Neural cell (in vitro differentiated cells): ENCODE data around the gene STIM1. TPM values are rescaled to one million over a fixed set of nuclear protein-coding genes. Genes with fewer than 3 reads are reported as not detected.

ENCODE experiments used
- H2AFZ ChIP-seq: fragments of 200-600, 300-800 bp; sonication (generic), shearing (Covaris generic); 2 replicates; pipeline ENCODE4 v1.6.0; 2014; ENCODE audit warnings: low read depth, mild to moderate bottlenecking, antibody characterized with exemption, low read length, moderate library complexity
- H3F3A ChIP-seq: fragments of 200-600 bp; shearing (Covaris generic); 2 replicates; pipeline ENCODE4 v1.6.1; 2016; ENCODE audit warnings: mild to moderate bottlenecking, moderate library complexity, mixed read lengths, antibody characterized with exemption, low read length; ENCODE audit not compliant: insufficient read depth, poor library complexity, severe bottlenecking
- H3K27ac ChIP-seq: fragments of 200-600, 300-800 bp; sonication (generic), shearing (Covaris generic); 2 replicates; pipeline ENCODE4 v1.5.1; 2014; ENCODE audit warnings: mild to moderate bottlenecking, low read length, moderate library complexity
- H3K27me3 ChIP-seq: fragments of 300-800, 200-600 bp; sonication (generic), shearing (Covaris generic); 2 replicates; pipeline ENCODE4 v1.6.0; 2014; ENCODE audit warnings: mild to moderate bottlenecking, low read depth, low read length, moderate library complexity; ENCODE audit not compliant: insufficient read depth
- H3K36me3 ChIP-seq: fragments of 300-800, 200-600 bp; sonication (generic), shearing (Covaris generic); 2 replicates; pipeline ENCODE4 v1.5.1; 2014; ENCODE audit warnings: mild to moderate bottlenecking, antibody characterized with exemption, low read length, moderate library complexity; ENCODE audit not compliant: insufficient read depth
- H3K4me2 ChIP-seq: fragments of 300-800, 200-600 bp; sonication (generic), shearing (Covaris generic); 2 replicates; pipeline ENCODE4 v1.6.0; 2014; ENCODE audit warnings: mild to moderate bottlenecking, low read length
- H3K4me3 ChIP-seq: fragments of 300-800, 200-600 bp; sonication (generic), shearing (Covaris generic); 2 replicates; pipeline ENCODE4 v1.5.1; 2014; ENCODE audit warnings: mild to moderate bottlenecking, low read length, moderate library complexity
- H3K79me2 ChIP-seq: fragments of 200-600 bp; shearing (Covaris generic); replicated peaks from 2 replicates; pipeline ENCODE4 v1.6.0; 2014; ENCODE audit warnings: mild to moderate bottlenecking, low read length, moderate library complexity; ENCODE audit not compliant: insufficient read depth
- H3K9ac ChIP-seq: fragments of 300-800, 200-600 bp; sonication (generic), shearing (Covaris generic); 2 replicates; pipeline ENCODE4 v1.6.1; 2016; ENCODE audit warnings: mild to moderate bottlenecking, low read length, mixed read lengths
- H3K9me2 ChIP-seq: fragments of 200-600 bp; shearing (Covaris generic); 2 replicates; pipeline ENCODE4 v1.6.1; 2016; ENCODE audit warnings: mild to moderate bottlenecking, low read length, mixed read lengths; ENCODE audit not compliant: insufficient read depth
- H3K9me3 ChIP-seq: fragments of 200-600, 300-800 bp; sonication (generic), shearing (Covaris generic); 2 replicates; pipeline ENCODE4 v1.6.1; 2016; ENCODE audit warnings: mild to moderate bottlenecking, mixed run types, low read length, moderate library complexity, mixed read lengths
- H4K20me1 ChIP-seq: fragments of 200-600 bp; shearing (Covaris generic); 2 replicates; pipeline ENCODE4 v1.6.1; 2016; ENCODE audit warnings: mild to moderate bottlenecking, mixed run types; ENCODE audit not compliant: insufficient read depth
- CTCF ChIP-seq: fragments of 450-650 bp; IDR thresholded peaks from 2 replicates; pipeline ENCODE4 v1.5.1; 2014; ENCODE audit warnings: antibody characterized with exemption, mild to moderate bottlenecking, moderate library complexity; ENCODE audit not compliant: poor library complexity, severe bottlenecking
- EP300 ChIP-seq: fragments of 450-650 bp; conservative IDR thresholded peaks from 2 replicates; pipeline ENCODE4 v1.6.1; 2014; ENCODE audit warnings: antibody characterized with exemption, mild to moderate bottlenecking, moderate library complexity; ENCODE audit not compliant: poor library complexity, severe bottlenecking
- EZH2 ChIP-seq: fragments of 200-600, 300-800 bp; shearing (Covaris generic), sonication (generic); IDR thresholded peaks from 2 replicates; pipeline ENCODE4 v1.6.1; 2014; ENCODE audit warnings: antibody characterized with exemption, low read length, borderline replicate concordance, mild to moderate bottlenecking; ENCODE audit not compliant: insufficient read depth, poor library complexity, severe bottlenecking
- MXI1 ChIP-seq: fragments of 450-650 bp; conservative IDR thresholded peaks from 2 replicates; pipeline ENCODE4 v1.6.1; 2014; ENCODE audit warnings: antibody characterized with exemption, mild to moderate bottlenecking; ENCODE audit not compliant: poor library complexity, severe bottlenecking
- POLR2AphosphoS5 ChIP-seq: IDR thresholded peaks from 2 replicates; pipeline ENCODE4 v1.6.1; 2012
- RAD21 ChIP-seq: fragments of 450-650 bp; conservative IDR thresholded peaks from 2 replicates; pipeline ENCODE4 v1.6.1; 2014; ENCODE audit warnings: antibody characterized with exemption, mild to moderate bottlenecking, moderate library complexity
- REST ChIP-seq: IDR thresholded peaks from 2 replicates; pipeline ENCODE4 v1.6.1; 2012; ENCODE audit warnings: borderline replicate concordance
- SMC3 ChIP-seq: fragments of 450-650 bp; conservative IDR thresholded peaks from 2 replicates; pipeline ENCODE4 v1.6.1; 2014; ENCODE audit warnings: antibody characterized with exemption, mild to moderate bottlenecking, moderate library complexity; ENCODE audit not compliant: poor library complexity
- TAF1 ChIP-seq: IDR thresholded peaks from 2 replicates; pipeline ENCODE4 v1.6.1; 2012; ENCODE audit warnings: low read depth
- polyA plus RNA-seq: library from polyadenylated mRNA; depleted of rRNA; stranded (reverse); fragments of >200 nt; gene quantifications from 2 replicates; pipeline ENCODE4 v1.2.3, GENCODE V29; 2014

STIM1 gene
- polyA plus RNA-seq, 1 donor from 2014 or later, result 14.5 TPM

GRCh38 chr11:3867209-3868091 is 12.0 kb downstream of the STIM1 start:
- H3K4me3 ChIP-seq, result no peak overlapping the region
- no peaks in the 10 kb centered on the region for H4K20me1 ChIP-seq
- H3F3A ChIP-seq, result no peaks in the 10 kb centered on the region
- peak overlapping the region; percentile 6 for H3K9ac ChIP-seq
- no peaks in the 10 kb centered on the region for H3K9me2 ChIP-seq
- H3K4me2 ChIP-seq, result no peak overlapping the region
- no peaks in the 10 kb centered on the region for H3K27me3 ChIP-seq
- H3K36me3 ChIP-seq, result no peaks in the 10 kb centered on the region
- no peak overlapping the region for H2AFZ ChIP-seq
- no peaks in the 10 kb centered on the region for H3K9me3 ChIP-seq
- H3K79me2 ChIP-seq, result no peaks in the 10 kb centered on the region
- no peak overlapping the region for H3K27ac ChIP-seq
- TF ChIP-seq TAF1, result no peak
- no peak for TF ChIP-seq MXI1
- TF ChIP-seq SMC3, result no peak
- TF ChIP-seq CTCF, result no peak
- TF ChIP-seq EZH2, result no peak
- no peak for TF ChIP-seq RAD21
- TF ChIP-seq REST, result no peak
- TF ChIP-seq POLR2AphosphoS5, result no peak
- no peak for TF ChIP-seq EP300

DNA sequence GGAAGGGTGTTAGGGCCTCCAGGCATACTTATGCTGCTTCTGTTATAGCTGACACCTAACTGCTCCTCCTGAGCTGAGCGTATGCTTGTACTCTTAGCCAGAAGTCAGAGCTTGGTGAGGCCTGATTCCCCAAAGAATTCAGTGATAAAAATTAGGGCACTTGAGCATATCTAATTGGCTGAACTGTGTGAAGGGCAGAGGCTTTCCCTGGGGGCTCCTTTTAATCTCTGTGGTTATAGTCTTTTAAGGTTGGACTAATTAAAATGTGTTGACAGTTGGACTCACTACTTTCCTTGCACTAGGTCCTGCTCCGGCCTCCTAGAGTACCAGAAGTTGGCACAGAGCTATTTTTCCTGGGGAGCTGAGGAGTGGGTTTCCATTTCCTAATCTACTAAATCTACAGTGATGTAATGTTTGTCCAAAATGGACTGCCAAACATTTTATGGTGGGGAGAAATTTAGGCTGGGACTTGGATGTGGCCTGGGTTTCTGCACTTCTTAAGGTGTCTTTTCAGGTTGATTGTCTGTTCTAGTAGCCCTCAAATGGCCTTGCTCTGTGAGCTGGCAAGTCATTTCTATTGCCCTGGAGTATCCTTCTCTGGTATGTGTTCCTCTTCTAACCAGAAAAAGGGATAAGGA is 18.4 kb downstream of the STIM1 start:
- H3K4me2 ChIP-seq, result no peak overlapping the region
- no peak overlapping the region for H3K4me3 ChIP-seq
- no peak overlapping the region for H2AFZ ChIP-seq
- H3K36me3 ChIP-seq, result no peaks in the 10 kb centered on the region
- H3K9me3 ChIP-seq, result no peaks in the 10 kb centered on the region
- H3K27me3 ChIP-seq, result no peaks in the 10 kb centered on the region
- H3F3A ChIP-seq, result no peaks in the 10 kb centered on the region
- no peak overlapping the region for H3K27ac ChIP-seq
- H3K79me2 ChIP-seq, result no peaks in the 10 kb centered on the region
- no peak overlapping the region for H3K9ac ChIP-seq
- no peaks in the 10 kb centered on the region for H4K20me1 ChIP-seq
- H3K9me2 ChIP-seq, result no peaks in the 10 kb centered on the region
- TF ChIP-seq REST (no peak), POLR2AphosphoS5 (no peak), RAD21 (no peak), TAF1 (no peak), EZH2 (no peak), SMC3 (no peak), EP300 (no peak), CTCF (no peak), MXI1 (no peak)
